ENCODE data around the gene LRBA. TPM values are rescaled to one million over a fixed set of nuclear protein-coding genes. Genes with fewer than 3 reads are reported as not detected.
"Not testable (repeated sequence)": the region's sequence is repeated elsewhere in the genome, so short reads cannot be mapped to it uniquely, and the experiment has no call there.

Gene LRBA
- total RNA-seq, 6 experiments from 2014 or later = 13.6 to 17.6 (median 15.0) TPM

GRCh38 chr4:150931005-150931404 is 84.1 kb downstream of the LRBA start:
- Mint-ChIP-seq H3K4me3 (no peak overlapping the region), H3K27me3 (ENCODE audit: insufficient read depth) (no peaks in the 10 kb centered on the region; the same call in none of the 2 replicates), H3K9me3 (no peaks in the 10 kb centered on the region), H3K36me3 (ENCODE audit: low read depth) (no peaks in the 10 kb centered on the region), H3K27ac (no peak overlapping the region), H3K4me1 (ENCODE audit: low read depth) (no peaks in the 10 kb centered on the region)
- no peak for TF ChIP-seq CTCF (IDR thresholded peaks at IDR 0.05)
- DNase-seq = no peak

GRCh38 chr4:150923945-150924344 is 91.1 kb downstream of the LRBA start:
- H3K27ac Mint-ChIP-seq = no peak overlapping the region
- H3K4me1 Mint-ChIP-seq (ENCODE audit: low read depth) = peaks cover under 1% of the 10 kb centered on the region; the same call in 1 of the 2 replicates
- no peaks in the 10 kb centered on the region for H3K9me3 Mint-ChIP-seq
- no peaks in the 10 kb centered on the region for H3K36me3 Mint-ChIP-seq (ENCODE audit: low read depth)
- no peaks in the 10 kb centered on the region; the same call in 1 of the 2 replicates for H3K27me3 Mint-ChIP-seq (ENCODE audit: insufficient read depth)
- no peak for DNase-seq
- no peak for TF ChIP-seq CTCF (IDR thresholded peaks at IDR 0.05)
- H3K4me3 Mint-ChIP-seq = no peak overlapping the region

- H3K27ac Mint-ChIP-seq; H3K36me3 Mint-ChIP-seq (ENCODE audit: low read depth); DNase-seq; H3K27me3 Mint-ChIP-seq (ENCODE audit: insufficient read depth); H3K4me3 Mint-ChIP-seq; H3K4me1 Mint-ChIP-seq (ENCODE audit: low read depth); H3K9me3 Mint-ChIP-seq: not testable (repeated sequence)
These were observed 93.6 kb downstream of the LRBA start for GRCh38 chr4:150921486-150921885.

- not testable (repeated sequence) for H3K4me3 Mint-ChIP-seq; H3K36me3 Mint-ChIP-seq (ENCODE audit: low read depth); H3K27ac Mint-ChIP-seq; H3K27me3 Mint-ChIP-seq (ENCODE audit: insufficient read depth); H3K4me1 Mint-ChIP-seq (ENCODE audit: low read depth); DNase-seq; H3K9me3 Mint-ChIP-seq
These were observed 96.5 kb downstream of the LRBA start for GRCh38 chr4:150918562-150918961.

- no peaks in the 10 kb centered on the region for H3K27me3 Mint-ChIP-seq (ENCODE audit: insufficient read depth)
- H3K4me1 Mint-ChIP-seq (ENCODE audit: low read depth) = no peaks in the 10 kb centered on the region
- H3K27ac Mint-ChIP-seq = no peak overlapping the region
- H3K36me3 Mint-ChIP-seq (ENCODE audit: low read depth) = peaks cover 36% of the 10 kb centered on the region
- peaks cover 13% of the 10 kb centered on the region for H3K9me3 Mint-ChIP-seq
- no peak overlapping the region for H3K4me3 Mint-ChIP-seq
- TF ChIP-seq CTCF (IDR thresholded peaks at IDR 0.05) = no peak
- DNase-seq = no peak
These were observed 103.8 kb downstream of the LRBA start for GRCh38 chr4:150911326-150911725.

GRCh38 chr4:150909116-150909515 is 106.0 kb downstream of the LRBA start:
- Mint-ChIP-seq H3K4me1 (ENCODE audit: low read depth) (no peaks in the 10 kb centered on the region), H3K36me3 (ENCODE audit: low read depth) (peaks cover 36% of the 10 kb centered on the region), H3K27me3 (ENCODE audit: insufficient read depth) (no peaks in the 10 kb centered on the region), H3K4me3 (no peak overlapping the region), H3K27ac (no peak overlapping the region), H3K9me3 (peaks cover 13% of the 10 kb centered on the region)
- DNase-seq = no peak
- TF ChIP-seq CTCF (IDR thresholded peaks at IDR 0.05) = no peak

Measured in HFFc6 (cell line).